A549 treated with ZK216348 at 1 μM for 4 hours (cell line): ENCODE data around the gene AHRR. TPM values are rescaled to one million over a fixed set of nuclear protein-coding genes. Genes with fewer than 3 reads are reported as not detected.

Source experiments
- total RNA-seq: library from RNA; stranded (reverse); fragments of 200-300 nt; extraction: Qiagen RNA extraction; gene quantifications from 5 replicates; pipeline ENCODE4 v1.2.3, GENCODE V29; 2022; ENCODE audit warnings: low read depth

Gene AHRR
- total RNA-seq, result 3.6 to 4.9 TPM (median 4.0 TPM) in 5 replicates

GRCh38 chr5:321230-321725, at the start of gene AHRR:
Gene AHRR (plus strand): TSS chr5:321714. CDS start chr5:343903, 22,189 bp downstream.

GRCh38 chr5:442335-443238, 121.1 kb downstream of the AHRR start, which contains the start of gene EXOC3:
Gene EXOC3 (plus strand): TSS chr5:443176. CDS start chr5:446206, 3,030 bp downstream.

Other genes starting within 250 kb of the AHRR start
- gene PLEKHG4B, start 229.5 kb upstream of the AHRR start, total RNA-seq, result 0.50 to 1.7 TPM (median 1.0 TPM) in 5 replicates
- not detected in 5 replicates for gene LRRC14B, start 130.2 kb upstream of the AHRR start, total RNA-seq
- gene CCDC127, start 103.6 kb upstream of the AHRR start, total RNA-seq, result 5.7 to 6.6 TPM (median 6.3 TPM) in 5 replicates
- 92.2 to 128 TPM (median 120 TPM) in 5 replicates for gene SDHA, start 103.4 kb upstream of the AHRR start, total RNA-seq
- gene PDCD6, start 50.1 kb upstream of the AHRR start, total RNA-seq, result 146 to 197 TPM (median 186 TPM) in 5 replicates
- 28.6 to 33.9 TPM (median 31.2 TPM) in 5 replicates for gene EXOC3, start 121.5 kb downstream of the AHRR start, total RNA-seq
- gene SLC9A3, start 202.7 kb downstream of the AHRR start, total RNA-seq, result 1.4 to 2.5 TPM (median 2.3 TPM) in 5 replicates